Tibial artery (tissue), 4 donors: Measurements from ENCODE around the gene MICAL3.

Experiments
- DNase-seq, 2 donors: peaks; one replicate each; pipeline ENCODE4 v3.0.0-alpha.2; 2019
- H3K27ac ChIP-seq, 2 donors: fragments of 200-600 bp; sonication (generic) in 1 of 2; 1 replicate in 1 of 2; 2 replicates in 1 of 2; pipeline ENCODE4 v1.5.1; 2018 to 2019; ENCODE audit warnings: mild to moderate bottlenecking in 1 of 2
- H3K27me3 ChIP-seq, 2 donors: fragments of 200-600 bp; sonication (generic) in 1 of 2; one replicate each; pipeline versions ENCODE4 v1.5.1 to v1.6.0; 2016 to 2019
- H3K36me3 ChIP-seq, 3 donors: fragments of 200-600 bp; sonication (generic) in 2 of 3; one replicate each; pipeline ENCODE4 v1.5.1; 2016 to 2019; ENCODE audit warnings: mild to moderate bottlenecking in 2 of 3
- H3K4me1 ChIP-seq, 4 donors: fragments of 200-600 bp; sonication (generic) in 2 of 4; 1 replicate in 3 of 4; 2 replicates in 1 of 4; pipeline ENCODE4 v1.5.1; 2016 to 2019
- H3K4me3 ChIP-seq, 2 donors: fragments of 200-600 bp; sonication (generic) in 1 of 2; 1 replicate in 1 of 2; 2 replicates in 1 of 2; pipeline ENCODE4 v1.5.1; 2018 to 2019; ENCODE audit warnings: mild to moderate bottlenecking in 2 of 2
- H3K9me3 ChIP-seq, 3 donors: fragments of 200-600 bp; sonication (generic) in 1 of 3; one replicate each; pipeline ENCODE4 v1.5.1; 2016 to 2019
- CTCF ChIP-seq, 2 experiments: fragments of 200-600 bp in 1 of 2; fragments of 450-650 bp in 1 of 2; IDR thresholded peaks; one replicate each; pipeline ENCODE4 v1.5.1; 2017 to 2019; ENCODE audit warnings: antibody characterized with exemption in 2 of 2, mild to moderate bottlenecking in 1 of 2, moderate library complexity in 1 of 2
- intact Hi-C: fragments of 100-400 bp; cut with DNase I; formaldehyde crosslinking; loops from one replicate; pipeline ENCODE4 v1.15.0; 2023; ENCODE audit warnings: low total_unique reads

Gene MICAL3

GRCh38 chr22:17969701-17970113 lies 54.7 kb downstream of the MICAL3 start:
- TF ChIP-seq CTCF (IDR thresholded peaks at IDR 0.05) = no peak
- Histone ChIP-seq H3K36me3 (no peaks in the 10 kb centered on the region), H3K4me1 (peaks cover 0 to 73% (median 44%) of the 10 kb centered on the region in 4 donors), H3K9me3 (no peaks in the 10 kb centered on the region), H3K27me3 (no peaks in the 10 kb centered on the region), H3K27ac (peak overlapping the region; percentile 23 to 51), H3K4me3 (no peak overlapping the region)
- DNase-seq = no peak
- intact Hi-C loops = no loop called here

- H3K4me1 ChIP-seq = peaks cover 0 to 64% (median 36%) of the 10 kb centered on the region in 4 donors
- H3K4me3 ChIP-seq = no peak overlapping the region
- intact Hi-C loops = no loop called here
- no peaks in the 10 kb centered on the region for H3K36me3 ChIP-seq
- DNase-seq = no peak
- no peak for TF ChIP-seq CTCF (IDR thresholded peaks at IDR 0.05)
- H3K9me3 ChIP-seq = no peaks in the 10 kb centered on the region
- H3K27ac ChIP-seq = no peak overlapping the region
- H3K27me3 ChIP-seq = no peaks in the 10 kb centered on the region
Observed at GRCh38 chr22:17968126-17968525, 56.2 kb downstream of the MICAL3 start.

GRCh38 chr22:17966403-17966717 lies 58.0 kb downstream of the MICAL3 start:
- peaks cover 0 to 46% (median 19%) of the 10 kb centered on the region in 4 donors for H3K4me1 ChIP-seq
- H3K4me3 ChIP-seq = no peak overlapping the region
- intact Hi-C loops = no loop called here
- H3K9me3 ChIP-seq = no peaks in the 10 kb centered on the region
- peaks cover 0 to 5% (median 0%) of the 10 kb centered on the region in 3 donors for H3K36me3 ChIP-seq
- TF ChIP-seq CTCF (IDR thresholded peaks at IDR 0.05) = no peak
- no peak overlapping the region for H3K27ac ChIP-seq
- H3K27me3 ChIP-seq = no peaks in the 10 kb centered on the region
- DNase-seq = no peak

GRCh38 chr22:17965538-17966402 lies 58.6 kb downstream of the MICAL3 start:
- Histone ChIP-seq H3K4me1 (peaks cover 0 to 42% (median 16%) of the 10 kb centered on the region in 4 donors), H3K9me3 (no peaks in the 10 kb centered on the region), H3K27me3 (no peaks in the 10 kb centered on the region), H3K36me3 (peaks cover 0 to 5% (median 2%) of the 10 kb centered on the region in 3 donors), H3K4me3 (no peak overlapping the region), H3K27ac (no peak overlapping the region)
- TF ChIP-seq CTCF (IDR thresholded peaks at IDR 0.05) = no peak
- no peak for DNase-seq
- intact Hi-C loops = no loop called here

GRCh38 chr22:17964643-17965042 lies 59.7 kb downstream of the MICAL3 start:
- Histone ChIP-seq H3K36me3 (peaks cover 0 to 5% (median 4%) of the 10 kb centered on the region in 3 donors), H3K4me3 (no peak overlapping the region), H3K27me3 (no peaks in the 10 kb centered on the region), H3K27ac (no peak overlapping the region), H3K9me3 (no peaks in the 10 kb centered on the region), H3K4me1 (peaks cover 0 to 34% (median 8%) of the 10 kb centered on the region in 4 donors)
- no peak for DNase-seq
- TF ChIP-seq CTCF (IDR thresholded peaks at IDR 0.05) = no peak
- intact Hi-C loops = no loop called here
